Esophagus squamous epithelium (tissue), 5 donors: ENCODE data around the gene EVX2. TPM values are rescaled to one million over a fixed set of nuclear protein-coding genes. Genes with fewer than 3 reads are reported as not detected.

ENCODE experiments used
- DNase-seq: peaks from one replicate; lab custom pipeline; 2025; lab: John Stamatoyannopoulos, UW
- H3K27ac ChIP-seq, 4 donors: fragments of 200-600 bp; sonication (generic); one replicate each; pipeline ENCODE4 v1.5.1; 2016 to 2019; ENCODE audit warnings: mild to moderate bottlenecking in 1 of 4
- H3K27me3 ChIP-seq, 4 donors: fragments of 200-600 bp; sonication (generic); 1 replicate in 3 of 4; 2 replicates in 1 of 4; pipeline versions ENCODE4 v1.5.1 to v1.6.0; 2017 to 2021; ENCODE audit warnings: antibody characterized with exemption in 1 of 4
- H3K36me3 ChIP-seq, 3 donors: fragments of 200-600 bp; sonication (generic); one replicate each; pipeline ENCODE4 v1.5.1; 2016 to 2019
- H3K4me1 ChIP-seq, 3 donors: fragments of 200-600 bp; sonication (generic); one replicate each; pipeline ENCODE4 v1.5.1; 2017 to 2019
- H3K4me3 ChIP-seq, 4 donors: fragments of 200-600 bp; sonication (generic); 1 replicate in 3 of 4; 2 replicates in 1 of 4; pipeline ENCODE4 v1.5.1; 2016 to 2019; ENCODE audit warnings: mild to moderate bottlenecking in 2 of 4, moderate library complexity in 1 of 4
- H3K9me3 ChIP-seq, 3 donors: fragments of 200-600 bp; sonication (generic); one replicate each; pipeline ENCODE4 v1.5.1; 2016 to 2019
- POLR2A ChIP-seq, 4 donors: fragments of 450-650 bp; IDR thresholded peaks; one replicate each; pipeline ENCODE4 v1.6.1; 2017; ENCODE audit warnings: antibody characterized with exemption in 4 of 4, mild to moderate bottlenecking in 4 of 4, moderate library complexity in 3 of 4
- WGBS, 2 donors: methylation state at CpG; one replicate each; pipeline ENCODE4 v1.1.5; 2018; 5-methylcytosine and 5-hydroxymethylcytosine counted together
- intact Hi-C: fragments of 100-400 bp; cut with DNase I; formaldehyde crosslinking; loops from one replicate; pipeline ENCODE4 v1.15.0; 2022
- total RNA-seq, 4 donors: library from RNA; depleted of rRNA; stranded (reverse); fragments of >200 nt; gene quantifications; one replicate each; pipeline ENCODE4 v1.1.0, GENCODE V29; 2016
- TF ChIP-seq, protein P1 (sequence below), 6 experiments: fragments of 450-650 bp in 4 of 6; fragments of 200-600 bp in 2 of 6; sonication (generic) in 2 of 6; IDR thresholded peaks; one replicate each; pipeline ENCODE4 v1.5.1; 2016 to 2019; ENCODE audit warnings: antibody characterized with exemption in 6 of 6, mild to moderate bottlenecking in 4 of 6, moderate library complexity in 4 of 6
- donor health status: DM: yes; HTN: yes; CAD: no.

EVX2 gene
- total RNA-seq, 4 donors from 2014 or later: not detected

DNA sequence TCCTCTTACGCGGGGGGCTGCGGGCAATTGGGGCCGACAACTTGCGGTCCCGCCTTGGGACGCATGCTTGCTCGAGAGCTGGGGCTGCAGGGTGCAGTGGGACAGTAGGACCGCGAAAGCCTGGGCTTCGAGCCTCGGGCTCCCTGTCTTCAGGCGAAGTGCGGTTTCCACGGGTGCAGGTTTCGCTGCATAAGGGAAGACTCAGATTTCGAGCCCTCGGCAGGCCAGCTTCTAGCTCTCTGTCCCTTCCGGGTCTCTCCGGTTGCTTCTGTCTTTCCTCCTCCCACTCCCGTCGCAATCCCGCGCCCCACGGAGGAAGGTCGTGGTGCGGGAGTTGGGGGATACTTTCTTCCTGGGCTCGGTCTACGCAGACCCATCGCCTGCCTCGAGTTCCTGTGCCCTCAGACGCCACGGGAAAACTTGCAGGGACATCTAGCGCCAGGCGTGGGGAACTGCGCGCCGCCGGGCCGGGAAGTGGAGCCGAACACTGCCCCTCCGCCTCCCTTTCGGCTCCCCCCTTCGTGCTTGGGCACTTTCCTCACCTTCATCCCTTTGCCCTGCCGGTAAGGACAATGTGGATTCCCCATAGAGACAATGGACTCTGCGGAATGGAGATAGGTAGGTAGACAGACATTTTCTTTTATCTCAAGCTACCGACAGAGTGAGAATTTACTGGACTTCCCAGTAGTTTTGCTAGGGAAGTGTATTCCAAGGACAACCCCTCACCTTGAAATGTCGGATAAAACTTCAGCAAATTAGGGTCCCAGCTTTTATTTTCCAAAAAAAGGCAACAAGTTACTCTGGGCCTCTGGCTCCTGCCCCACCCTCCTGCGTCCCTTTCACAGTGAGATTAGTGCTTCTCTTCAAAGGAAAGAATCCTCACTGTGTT, 4.5 kb upstream of the EVX2 start:
- Histone ChIP-seq H3K9me3 (no peaks in the 10 kb centered on the region), H3K36me3 (no peaks in the 10 kb centered on the region), H3K4me3 (peak overlapping the region in 3 of 4 donors; percentile 13 to 56 (median 25)), H3K27ac (no peak overlapping the region), H3K4me1 (peaks cover 17 to 54% (median 18%) of the 10 kb centered on the region in 3 donors), H3K27me3 (peaks cover 41 to 100% (median 81%) of the 10 kb centered on the region in 4 donors)
- TF ChIP-seq, protein P1, sequence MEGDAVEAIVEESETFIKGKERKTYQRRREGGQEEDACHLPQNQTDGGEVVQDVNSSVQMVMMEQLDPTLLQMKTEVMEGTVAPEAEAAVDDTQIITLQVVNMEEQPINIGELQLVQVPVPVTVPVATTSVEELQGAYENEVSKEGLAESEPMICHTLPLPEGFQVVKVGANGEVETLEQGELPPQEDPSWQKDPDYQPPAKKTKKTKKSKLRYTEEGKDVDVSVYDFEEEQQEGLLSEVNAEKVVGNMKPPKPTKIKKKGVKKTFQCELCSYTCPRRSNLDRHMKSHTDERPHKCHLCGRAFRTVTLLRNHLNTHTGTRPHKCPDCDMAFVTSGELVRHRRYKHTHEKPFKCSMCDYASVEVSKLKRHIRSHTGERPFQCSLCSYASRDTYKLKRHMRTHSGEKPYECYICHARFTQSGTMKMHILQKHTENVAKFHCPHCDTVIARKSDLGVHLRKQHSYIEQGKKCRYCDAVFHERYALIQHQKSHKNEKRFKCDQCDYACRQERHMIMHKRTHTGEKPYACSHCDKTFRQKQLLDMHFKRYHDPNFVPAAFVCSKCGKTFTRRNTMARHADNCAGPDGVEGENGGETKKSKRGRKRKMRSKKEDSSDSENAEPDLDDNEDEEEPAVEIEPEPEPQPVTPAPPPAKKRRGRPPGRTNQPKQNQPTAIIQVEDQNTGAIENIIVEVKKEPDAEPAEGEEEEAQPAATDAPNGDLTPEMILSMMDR (IDR thresholded peaks at IDR 0.05): peak; percentile 28 to 71 (median 46)
- no peak for TF ChIP-seq POLR2A (IDR thresholded peaks at IDR 0.05)
- 8 to 12% methylated on average over 6 to 33 of the region's 49 CpGs for WGBS, 2 donors
- no peak for DNase-seq
- intact Hi-C loops: loop anchor here (10.0 kb wide), 1 partner anchor 723 kb away; no protein-coding TSS in a partner anchor

DNA sequence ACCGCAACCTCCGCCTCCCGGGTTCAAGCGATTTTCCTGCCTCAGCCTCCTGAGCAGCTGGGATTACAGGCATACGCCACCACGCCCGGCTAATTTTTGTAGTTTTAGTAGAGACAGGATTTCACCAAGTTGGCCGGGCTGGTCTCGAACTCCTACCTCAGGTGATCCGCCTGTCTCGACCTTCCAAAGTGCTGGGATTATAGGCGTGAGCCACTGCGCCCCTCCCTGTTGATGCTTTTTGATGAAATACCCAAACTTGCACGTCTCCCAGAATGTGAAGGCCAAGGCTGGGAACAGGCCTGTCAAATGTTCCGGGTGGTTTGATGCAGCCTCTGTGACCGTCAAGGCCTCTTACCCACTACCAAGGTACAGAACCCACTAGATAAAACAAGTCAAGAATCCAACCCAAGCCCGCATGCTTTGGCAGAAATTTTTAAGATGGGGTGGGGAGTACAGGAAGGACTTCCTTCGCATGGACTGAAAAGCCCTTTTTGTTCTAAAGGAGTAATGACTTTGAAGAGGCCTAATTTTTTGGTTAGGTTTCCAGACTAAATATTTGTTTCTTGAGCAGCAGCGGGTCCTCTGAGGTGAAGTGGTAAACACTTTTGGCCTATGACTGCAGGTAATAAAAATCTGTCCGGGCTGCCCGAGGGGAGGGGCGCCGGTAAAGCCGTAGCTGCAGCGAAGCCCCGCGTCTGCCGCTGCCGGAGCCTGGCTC, 3.7 kb upstream of the EVX2 start:
- Histone ChIP-seq H3K27me3 (peaks cover 42 to 100% (median 85%) of the 10 kb centered on the region in 4 donors), H3K36me3 (no peaks in the 10 kb centered on the region), H3K9me3 (no peaks in the 10 kb centered on the region), H3K27ac (no peak overlapping the region), H3K4me3 (peak overlapping the region in 1 of 4 donors; percentile 56), H3K4me1 (peaks cover 10 to 54% (median 14%) of the 10 kb centered on the region in 3 donors)
- intact Hi-C loops: loop anchor here (10.0 kb wide), 1 partner anchor 723 kb away; no protein-coding TSS in a partner anchor
- DNase-seq: no peak
- TF ChIP-seq, protein P1 (IDR thresholded peaks at IDR 0.05): no peak
- TF ChIP-seq POLR2A (IDR thresholded peaks at IDR 0.05): no peak
- WGBS, 2 donors: 31 to 38% methylated on average over 7 to 22 of the region's 29 CpGs

DNA sequence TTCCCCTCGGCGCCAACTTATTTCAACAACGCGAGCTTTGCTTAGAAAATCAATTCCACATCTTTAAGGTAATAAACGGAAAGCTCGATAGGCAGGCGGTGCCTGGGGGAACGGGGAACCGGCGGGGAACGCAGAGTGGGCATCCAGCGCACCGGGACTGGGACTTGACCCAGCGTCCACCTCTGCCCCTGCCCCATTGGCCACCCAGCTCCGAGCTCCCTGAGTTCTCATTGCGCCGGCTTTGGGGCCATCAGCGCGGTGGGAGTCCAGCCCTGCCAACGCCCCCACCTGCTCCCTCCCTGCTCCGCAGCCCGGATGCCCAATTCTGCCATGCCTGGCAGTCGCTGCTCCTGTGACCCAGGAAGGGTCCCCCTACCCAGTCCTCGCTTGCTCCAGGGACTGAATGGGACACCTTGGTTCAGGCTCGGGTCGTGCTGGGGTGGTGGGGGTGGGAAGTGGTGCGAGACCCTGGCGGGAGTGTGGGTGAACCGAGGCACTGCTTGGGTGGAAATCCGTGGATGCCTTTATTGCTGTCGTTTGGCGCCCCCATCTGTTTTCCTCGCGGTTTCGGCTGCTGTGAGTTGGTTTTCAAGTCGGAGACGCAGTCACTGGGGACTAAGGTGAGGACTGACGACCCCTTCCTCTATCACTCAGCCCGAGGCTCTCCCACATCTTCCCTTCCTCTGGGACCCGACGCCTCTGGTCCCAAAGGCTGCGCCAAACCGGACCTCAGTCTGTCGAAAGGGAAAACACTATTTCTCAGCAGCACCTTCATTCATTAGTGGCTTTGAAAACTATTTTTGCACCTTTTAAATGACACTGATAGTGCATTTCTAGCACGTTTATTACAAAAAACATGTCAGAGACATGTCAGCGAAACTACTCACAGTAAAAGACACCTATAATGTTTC, 2.4 kb upstream of the EVX2 start:
- no peak for DNase-seq
- Histone ChIP-seq H3K4me1 (peaks cover 8 to 57% (median 14%) of the 10 kb centered on the region in 3 donors), H3K9me3 (peaks cover 0 to 12% (median 12%) of the 10 kb centered on the region in 3 donors), H3K36me3 (no peaks in the 10 kb centered on the region), H3K27ac (no peak overlapping the region), H3K27me3 (peaks cover 50 to 100% (median 85%) of the 10 kb centered on the region in 4 donors), H3K4me3 (no peak overlapping the region)
- TF ChIP-seq, protein P1 (IDR thresholded peaks at IDR 0.05): peak in 2 of 6 experiments; percentile 21 to 37
- TF ChIP-seq POLR2A (IDR thresholded peaks at IDR 0.05): no peak
- intact Hi-C loops: loop anchor here (10.0 kb wide), 1 partner anchor 721 kb away; no protein-coding TSS in a partner anchor
- 6 to 7% methylated on average over 23 to 32 of the region's 46 CpGs for WGBS, 2 donors

DNA sequence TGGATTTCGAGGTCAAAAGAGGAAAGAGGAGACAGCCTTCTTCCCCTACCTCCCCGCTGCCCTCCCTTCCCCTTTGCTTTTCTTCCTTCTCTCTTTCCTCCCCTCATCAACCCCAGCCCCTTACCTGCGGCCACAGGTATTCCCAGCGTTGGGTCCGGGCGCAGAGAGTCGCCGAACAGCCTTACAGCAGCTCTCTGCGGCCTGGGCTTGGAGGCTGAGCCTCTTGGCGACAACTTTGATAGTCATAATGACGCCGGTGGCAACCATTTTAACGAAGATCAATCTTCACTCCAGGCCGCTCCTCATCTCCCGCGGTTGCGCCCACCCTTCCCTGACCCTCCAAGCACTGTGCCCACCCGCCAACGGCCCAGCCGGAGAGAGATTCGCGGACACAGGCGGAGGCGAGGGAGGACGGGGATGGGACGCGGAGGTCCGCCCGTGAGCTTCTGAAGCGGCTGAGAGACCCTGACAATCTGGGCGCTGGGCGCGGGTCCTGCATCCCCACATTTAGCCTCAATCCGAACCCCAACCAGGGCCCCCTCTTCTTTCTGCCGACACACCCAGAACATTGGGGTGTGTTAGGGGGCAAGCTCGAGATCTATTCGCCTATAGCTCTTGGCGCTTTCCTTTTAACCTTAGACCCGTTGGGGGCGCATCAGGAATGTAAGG, 1.5 kb upstream of the EVX2 start:
- H3K27me3 ChIP-seq: peaks cover 57 to 100% (median 85%) of the 10 kb centered on the region in 4 donors
- intact Hi-C loops: loop anchor here (10.0 kb wide), 1 partner anchor 720 kb away; no protein-coding TSS in a partner anchor
- peaks cover 8 to 65% (median 17%) of the 10 kb centered on the region in 3 donors for H3K4me1 ChIP-seq
- 8 to 14% methylated on average over 17 to 21 of the region's 40 CpGs for WGBS, 2 donors
- H3K4me3 ChIP-seq: no peak overlapping the region
- DNase-seq: no peak
- H3K9me3 ChIP-seq: peaks cover 0 to 20% (median 13%) of the 10 kb centered on the region in 3 donors
- H3K27ac ChIP-seq: no peak overlapping the region
- no peak for TF ChIP-seq POLR2A (IDR thresholded peaks at IDR 0.05)
- TF ChIP-seq, protein P1 (IDR thresholded peaks at IDR 0.05): no peak
- no peaks in the 10 kb centered on the region for H3K36me3 ChIP-seq
